ACC112 (cell line): ENCODE data around the gene TGFBR2.

Source experiments
- H2AFZ ChIP-seq: fragments of 200-600 bp; sonication (generic); one replicate; pipeline ENCODE4 v1.6.0; 2017; ENCODE audit warnings: antibody characterized with exemption, low read length; ENCODE audit not compliant: unreplicated experiment
- H3K27ac ChIP-seq: fragments of 200-600 bp; sonication (generic); 2 replicates; pipeline ENCODE4 v1.5.1; 2014; ENCODE audit warnings: low read depth, mild to moderate bottlenecking, antibody characterized with exemption, low read length, moderate library complexity
- H3K27me3 ChIP-seq: fragments of 200-600 bp; sonication (generic); 2 replicates; pipeline ENCODE4 v1.6.1; 2014; ENCODE audit warnings: mild to moderate bottlenecking, antibody characterized with exemption, low read length, moderate library complexity, mixed read lengths; ENCODE audit not compliant: insufficient read depth
- H3K36me3 ChIP-seq: fragments of 200-600 bp; sonication (generic); 2 replicates; pipeline ENCODE4 v1.6.1; 2016; ENCODE audit warnings: mild to moderate bottlenecking, antibody characterized with exemption, low read length, moderate library complexity, mixed read lengths; ENCODE audit not compliant: insufficient read depth
- H3K4me1 ChIP-seq: fragments of 200-600 bp; sonication (generic); one replicate; pipeline ENCODE4 v1.6.1; 2016; ENCODE audit warnings: low read length, mixed read lengths; ENCODE audit not compliant: insufficient read depth, unreplicated experiment, control insufficient read depth
- H3K4me3 ChIP-seq: fragments of 200-600 bp; sonication (generic); 2 replicates; pipeline ENCODE4 v1.5.1; 2014; ENCODE audit warnings: mild to moderate bottlenecking, low read depth, low read length
- H3K79me2 ChIP-seq: fragments of 200-600 bp; sonication (generic); one replicate; pipeline ENCODE4 v1.6.0; 2016; ENCODE audit warnings: low read length; ENCODE audit not compliant: control insufficient read depth, unreplicated experiment, insufficient read depth

Gene TGFBR2

DNA sequence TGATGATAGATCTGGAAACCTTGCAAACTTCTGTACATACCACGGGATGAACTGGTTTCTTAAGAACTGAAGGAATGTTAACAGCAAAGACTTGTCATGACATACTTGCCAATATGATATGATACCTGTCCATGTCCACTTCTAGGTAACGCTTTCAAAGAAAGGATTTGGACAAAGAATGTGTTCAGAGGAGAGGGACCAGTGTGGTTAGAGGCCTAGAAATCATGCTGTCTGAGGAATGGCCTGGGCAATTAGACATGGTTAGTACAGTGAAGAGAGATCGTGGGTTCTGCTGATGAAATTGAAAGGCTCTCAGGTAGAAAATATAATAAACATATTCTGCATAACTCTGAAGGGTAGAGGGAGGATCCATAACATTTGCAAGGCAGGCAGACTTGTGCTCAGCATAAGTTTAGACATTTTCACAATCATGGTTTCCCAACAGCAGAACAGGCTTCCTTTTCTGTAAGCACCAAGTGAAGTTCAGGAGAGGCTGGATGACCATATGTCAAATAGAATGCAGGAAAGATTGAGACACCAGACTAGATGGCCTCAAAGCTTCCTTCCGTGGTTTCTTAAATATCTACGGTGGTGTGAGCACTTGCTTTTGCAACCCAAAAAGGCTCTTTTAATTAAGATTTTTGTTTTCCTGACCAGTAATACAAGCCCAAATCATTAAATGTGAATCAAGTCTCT lies 39.9 kb downstream of the TGFBR2 start:
- Histone ChIP-seq H3K4me3 (no peak overlapping the region), H3K36me3 (peaks cover 65% of the 10 kb centered on the region), H3K27ac (peak overlapping the region; percentile 11; the same call in 1 of the 2 replicates), H3K4me1 (peaks cover 64% of the 10 kb centered on the region), H2AFZ (no peak overlapping the region), H3K27me3 (no peaks in the 10 kb centered on the region), H3K79me2 (peaks cover 87% of the 10 kb centered on the region)

DNA sequence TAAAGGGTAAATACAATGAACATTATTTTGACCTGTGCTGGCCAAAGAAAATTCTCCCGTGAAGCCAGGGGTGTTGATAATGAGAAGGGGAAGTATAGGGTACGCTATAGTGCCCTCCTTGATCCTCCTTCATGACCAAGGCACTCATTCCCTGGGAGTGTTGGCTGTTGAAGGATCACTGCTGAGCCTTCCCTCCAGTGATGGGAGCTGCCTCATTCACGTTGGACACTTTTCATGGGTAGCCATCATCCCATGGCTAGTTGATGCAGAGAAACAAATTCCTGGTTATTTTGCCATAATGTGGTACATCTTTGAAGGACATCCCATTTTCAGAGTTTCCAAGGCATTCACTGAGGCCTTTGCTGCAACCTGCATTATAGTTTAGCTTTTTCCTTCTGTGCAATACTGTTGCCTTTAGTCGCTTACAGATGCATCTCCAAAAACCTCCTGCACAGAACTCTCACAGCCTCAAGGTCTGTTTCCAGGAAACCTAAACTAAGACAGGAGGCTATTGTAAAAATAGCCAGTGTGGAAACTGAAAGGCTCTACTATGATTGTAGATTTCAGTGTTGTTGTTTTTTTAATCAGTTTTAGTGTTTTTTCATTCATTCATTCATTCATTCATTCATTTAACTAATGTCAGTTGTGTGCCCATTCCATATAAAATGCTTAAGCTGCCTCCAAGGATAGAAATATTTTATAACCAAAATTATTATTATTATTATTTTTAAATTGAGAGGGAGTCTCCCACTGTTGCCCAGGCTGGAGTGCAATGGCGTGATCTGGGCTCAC lies 40.8 kb downstream of the TGFBR2 start:
- Histone ChIP-seq H2AFZ (no peak overlapping the region), H3K36me3 (peaks cover 68% of the 10 kb centered on the region), H3K4me3 (no peak overlapping the region), H3K27me3 (no peaks in the 10 kb centered on the region), H3K4me1 (peaks cover 56% of the 10 kb centered on the region), H3K79me2 (peaks cover 83% of the 10 kb centered on the region), H3K27ac (no peak overlapping the region)

- Histone ChIP-seq H3K36me3 (peaks cover 72% of the 10 kb centered on the region), H3K4me1 (peaks cover 40% of the 10 kb centered on the region), H3K27me3 (no peaks in the 10 kb centered on the region), H3K79me2 (peaks cover 80% of the 10 kb centered on the region), H2AFZ (no peak overlapping the region), H3K27ac (peak overlapping the region; percentile 46), H3K4me3 (no peak overlapping the region)
Measured at GRCh38 chr3:30648670-30649357, 42.4 kb downstream of the TGFBR2 start.

DNA sequence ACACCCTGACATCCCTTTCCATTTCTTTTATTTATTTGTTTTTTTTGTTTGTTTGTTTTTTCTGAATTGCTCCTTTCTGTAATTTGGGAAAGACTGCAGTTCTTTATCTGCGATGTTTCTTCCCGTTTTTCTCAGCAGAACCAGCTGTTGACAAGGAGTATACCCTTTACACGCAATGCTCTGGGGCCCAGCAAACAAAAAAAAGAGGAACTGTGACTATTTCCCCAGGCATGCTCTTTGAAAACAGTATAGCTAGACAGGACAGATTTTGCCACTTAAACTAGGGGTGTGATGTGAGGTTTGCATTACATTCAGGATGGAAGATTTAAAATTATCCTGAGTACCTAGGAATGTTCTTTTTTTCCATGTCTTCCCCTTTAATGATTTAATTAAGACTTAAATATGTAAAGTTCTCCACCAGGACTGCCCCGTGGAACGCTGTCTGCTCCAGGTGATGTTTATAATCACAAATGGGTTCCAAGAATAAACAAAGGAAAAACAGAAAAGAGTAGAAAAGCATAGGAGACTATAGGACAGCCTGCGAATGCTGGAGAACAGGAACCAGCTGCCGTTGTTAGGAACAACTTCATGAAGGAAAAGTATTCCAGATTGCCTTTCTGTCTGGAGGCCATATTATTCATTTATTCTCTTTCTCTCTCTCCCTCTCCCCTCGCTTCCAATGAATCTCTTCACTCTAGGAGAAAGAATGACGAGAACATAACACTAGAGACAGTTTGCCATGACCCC lies 43.3 kb downstream of the TGFBR2 start:
- Histone ChIP-seq H3K36me3 (peaks cover 79% of the 10 kb centered on the region), H3K4me3 (no peak overlapping the region), H2AFZ (no peak overlapping the region), H3K27ac (peak overlapping the region; percentile 46), H3K4me1 (peaks cover 36% of the 10 kb centered on the region), H3K79me2 (peaks cover 80% of the 10 kb centered on the region), H3K27me3 (no peaks in the 10 kb centered on the region)

DNA sequence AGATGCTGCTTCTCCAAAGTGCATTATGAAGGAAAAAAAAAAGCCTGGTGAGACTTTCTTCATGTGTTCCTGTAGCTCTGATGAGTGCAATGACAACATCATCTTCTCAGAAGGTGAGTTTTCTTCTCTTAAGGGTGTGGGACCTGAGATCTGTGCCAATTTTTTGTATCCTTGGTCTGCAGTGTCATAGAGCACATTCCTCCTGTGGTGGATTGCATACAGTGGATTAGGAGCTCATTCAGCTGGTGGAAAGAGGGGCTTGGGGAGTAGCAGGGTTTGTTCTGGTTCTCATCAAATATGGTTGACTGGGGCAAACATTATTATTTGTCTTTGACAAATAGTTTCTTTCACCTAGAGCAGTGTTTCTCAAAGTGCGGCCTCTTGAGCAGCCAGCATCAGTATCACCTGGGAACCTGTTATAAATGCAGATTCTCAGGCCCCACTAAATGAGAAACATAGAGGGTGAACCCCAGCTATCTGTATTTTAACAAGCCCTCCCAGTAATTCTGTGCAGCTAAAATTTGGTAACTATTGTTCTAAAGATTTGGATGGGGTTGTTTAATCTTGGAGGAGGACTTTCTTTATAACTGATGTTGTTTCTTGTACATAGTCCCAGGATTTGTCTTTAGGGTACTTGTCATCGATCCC lies 44.1 kb downstream of the TGFBR2 start:
- Histone ChIP-seq H2AFZ (no peak overlapping the region), H3K27me3 (no peaks in the 10 kb centered on the region), H3K36me3 (peaks cover 84% of the 10 kb centered on the region), H3K79me2 (peaks cover 81% of the 10 kb centered on the region), H3K4me1 (peaks cover 41% of the 10 kb centered on the region), H3K4me3 (no peak overlapping the region), H3K27ac (peak overlapping the region; percentile 46; the same call in 1 of the 2 replicates)

DNA sequence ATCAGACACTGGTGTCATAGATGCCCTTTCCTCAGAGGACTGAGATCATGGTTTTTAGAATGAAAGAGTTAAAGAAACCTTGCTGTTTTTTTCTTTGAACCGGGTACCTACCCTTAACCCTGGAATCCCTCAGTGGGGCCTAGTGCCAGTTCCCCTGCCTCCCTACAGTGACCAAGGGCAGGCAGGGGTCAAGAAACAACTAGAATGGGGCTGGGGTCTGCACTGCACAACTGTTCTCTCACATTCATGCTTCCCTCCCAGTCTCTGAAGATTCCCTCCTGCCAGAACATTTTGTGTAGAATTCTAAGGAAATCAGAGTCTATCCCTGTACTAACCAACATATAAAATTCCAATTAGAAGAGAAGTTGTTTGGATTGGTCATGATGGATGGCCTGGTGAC lies 47.9 kb downstream of the TGFBR2 start:
- Histone ChIP-seq H3K27ac (peak overlapping the region; percentile 91), H3K79me2 (peaks cover 64% of the 10 kb centered on the region), H2AFZ (no peak overlapping the region), H3K36me3 (peaks cover 68% of the 10 kb centered on the region), H3K4me1 (peaks cover 63% of the 10 kb centered on the region), H3K27me3 (no peaks in the 10 kb centered on the region), H3K4me3 (no peak overlapping the region)

DNA sequence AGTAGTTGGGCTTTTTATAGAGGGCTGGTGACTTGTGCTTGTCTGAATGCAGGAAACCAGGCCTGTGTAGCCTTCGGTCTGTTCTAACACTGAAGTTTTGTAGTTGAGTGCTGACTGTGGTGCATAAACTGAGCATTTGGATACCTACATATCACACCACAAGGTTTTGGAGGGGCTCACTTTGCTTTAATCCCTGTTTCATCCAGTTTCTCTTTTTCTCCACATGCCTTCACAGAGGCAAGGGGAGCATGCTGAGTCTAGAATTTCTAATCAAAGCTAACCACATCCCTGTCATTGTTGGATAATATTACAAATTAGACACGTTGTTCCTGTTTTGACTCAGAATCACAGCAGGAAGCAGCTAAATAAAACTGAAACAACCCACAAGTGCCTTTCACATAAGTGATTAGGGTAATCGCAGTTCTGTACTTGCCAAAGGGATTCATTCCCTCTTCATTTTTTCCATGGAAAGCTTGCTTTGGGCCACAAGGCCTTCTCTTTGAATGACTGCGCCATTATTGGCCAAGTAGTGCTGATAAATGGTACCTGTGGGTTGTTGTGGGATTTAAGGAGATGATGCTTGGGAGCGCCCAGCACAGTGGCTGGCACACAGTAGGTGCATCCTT lies 48.9 kb downstream of the TGFBR2 start:
- Histone ChIP-seq H2AFZ (no peak overlapping the region), H3K4me1 (peaks cover 63% of the 10 kb centered on the region), H3K27me3 (no peaks in the 10 kb centered on the region), H3K79me2 (peaks cover 58% of the 10 kb centered on the region), H3K4me3 (no peak overlapping the region), H3K36me3 (peaks cover 59% of the 10 kb centered on the region), H3K27ac (peak overlapping the region; percentile 91)

DNA sequence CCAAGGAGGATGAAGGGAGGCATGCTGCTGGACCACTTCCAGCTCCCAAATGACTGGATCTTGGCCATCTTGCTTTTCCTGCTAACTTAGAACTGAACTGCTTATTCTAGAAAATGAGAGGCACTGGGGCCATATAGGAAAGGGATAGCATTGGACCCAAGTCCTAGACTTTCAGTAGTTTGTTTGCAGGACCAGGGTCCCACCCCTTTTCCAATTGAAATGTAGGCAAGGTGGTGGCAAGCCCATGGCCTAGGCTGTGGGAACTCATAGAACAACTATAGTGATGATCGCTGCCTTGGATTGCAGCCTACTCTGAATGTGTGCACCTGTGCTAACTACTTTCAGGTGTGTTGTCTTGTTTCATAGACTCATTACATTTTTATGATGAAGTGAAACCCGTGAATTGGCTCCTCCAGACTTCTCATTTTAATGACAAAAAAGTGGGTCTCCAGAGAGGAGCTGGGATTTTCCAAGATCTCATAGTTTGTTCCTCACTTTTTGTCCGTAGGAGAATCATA lies 50.3 kb downstream of the TGFBR2 start:
- H3K4me3 ChIP-seq = no peak overlapping the region
- peaks cover 61% of the 10 kb centered on the region for H3K36me3 ChIP-seq
- H3K4me1 ChIP-seq = peaks cover 73% of the 10 kb centered on the region
- H2AFZ ChIP-seq = no peak overlapping the region
- H3K27ac ChIP-seq = peak overlapping the region; percentile 91
- H3K27me3 ChIP-seq = no peaks in the 10 kb centered on the region
- peaks cover 66% of the 10 kb centered on the region for H3K79me2 ChIP-seq

GRCh38 chr3:30657914-30658313 lies 51.5 kb downstream of the TGFBR2 start:
- H3K79me2 ChIP-seq = peaks cover 66% of the 10 kb centered on the region
- H3K4me1 ChIP-seq = peaks cover 85% of the 10 kb centered on the region
- H2AFZ ChIP-seq = no peak overlapping the region
- H3K27ac ChIP-seq = peak overlapping the region; percentile 91
- H3K4me3 ChIP-seq = peak overlapping the region; percentile 60
- H3K27me3 ChIP-seq = no peaks in the 10 kb centered on the region
- peaks cover 64% of the 10 kb centered on the region for H3K36me3 ChIP-seq
